ENCODE measurements around the gene ADGRV1.

The ADGRV1 gene

DNA sequence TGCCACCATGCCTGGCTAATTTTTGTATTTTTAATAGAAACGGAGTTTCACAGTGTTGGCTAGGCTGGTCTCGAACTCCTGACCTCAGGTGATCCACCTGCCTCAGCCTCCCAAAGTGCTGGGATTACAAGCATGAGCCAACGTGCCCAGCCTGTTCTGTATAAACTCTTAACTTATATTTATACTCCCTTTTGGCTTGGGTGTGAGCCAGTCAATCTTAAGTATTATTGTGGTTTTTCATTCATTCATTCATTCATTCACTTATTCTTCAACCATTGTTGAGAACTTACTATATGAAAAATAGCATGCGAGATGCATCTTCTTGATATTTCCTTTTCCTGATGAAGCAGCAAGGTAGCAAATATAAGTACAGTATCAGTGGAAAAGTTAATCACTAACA is 132.9 kb downstream of the ADGRV1 start:
- no peaks in the 10 kb centered on the region for H3K4me1 ChIP-seq (ENCODE audit: control insufficient read depth, insufficient read depth, low read length)
- no peak overlapping the region for H3K4me3 ChIP-seq (ENCODE audit: low read length)
- no peaks in the 10 kb centered on the region for H3K9me3 ChIP-seq (ENCODE audit: control insufficient read depth, low read length)
- DNase-seq (ENCODE audit: low read depth) = no peak
- H3K36me3 ChIP-seq (ENCODE audit: control insufficient read depth, insufficient read depth, low read length, severe bottlenecking) = no peaks in the 10 kb centered on the region
- H3K27me3 ChIP-seq (replicated peaks; ENCODE audit: control insufficient read depth, insufficient read depth, low read length) = no peaks in the 10 kb centered on the region
- H3K9ac ChIP-seq (ENCODE audit: low read length) = no peak overlapping the region

DNA sequence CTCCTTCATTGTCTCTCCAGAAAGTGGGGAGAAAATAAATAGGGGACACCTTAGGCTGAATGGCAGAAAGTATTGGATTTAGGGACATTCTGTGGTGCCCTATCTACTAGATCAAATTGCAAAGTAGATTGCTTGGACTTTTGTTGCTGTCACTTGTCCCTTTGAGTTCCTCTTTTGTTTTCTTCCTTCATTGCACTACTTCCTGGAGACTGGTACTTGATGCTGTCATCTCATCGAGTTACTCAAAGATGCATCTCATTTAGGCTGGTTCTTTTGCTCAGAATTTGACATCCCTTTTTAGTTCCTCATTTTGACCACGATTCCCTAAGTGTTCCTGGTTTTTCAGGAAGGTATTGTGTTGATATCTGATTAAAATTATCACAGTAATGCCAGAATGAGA is 137.6 kb downstream of the ADGRV1 start:
- no peak overlapping the region for H3K4me3 ChIP-seq (ENCODE audit: low read length)
- no peak overlapping the region for H3K9ac ChIP-seq (ENCODE audit: low read length)
- H3K4me1 ChIP-seq (ENCODE audit: control insufficient read depth, insufficient read depth, low read length) = no peaks in the 10 kb centered on the region
- H3K27me3 ChIP-seq (replicated peaks; ENCODE audit: control insufficient read depth, insufficient read depth, low read length) = no peaks in the 10 kb centered on the region
- no peak for DNase-seq (ENCODE audit: low read depth)
- H3K9me3 ChIP-seq (ENCODE audit: control insufficient read depth, low read length) = no peaks in the 10 kb centered on the region
- no peaks in the 10 kb centered on the region for H3K36me3 ChIP-seq (ENCODE audit: control insufficient read depth, insufficient read depth, low read length, severe bottlenecking)

DNA sequence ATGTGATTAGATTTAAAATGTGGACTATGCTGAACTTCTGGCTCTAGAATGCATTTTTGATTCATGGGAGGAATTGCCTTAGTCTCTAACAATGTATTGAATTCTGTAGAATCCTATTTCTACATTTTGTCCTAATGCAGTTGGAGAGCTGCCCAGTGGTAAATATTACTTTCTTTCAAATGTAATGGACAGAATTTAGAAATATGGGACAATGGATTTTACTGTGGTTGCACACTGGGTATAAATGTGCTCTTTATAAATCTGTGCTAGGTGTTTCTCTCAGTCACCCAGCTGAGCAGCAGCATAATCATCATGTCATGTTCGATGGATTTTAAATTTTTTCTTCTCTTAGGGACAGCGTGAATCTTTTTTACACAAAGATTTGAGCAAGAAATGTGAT is 141.7 kb downstream of the ADGRV1 start:
- no peaks in the 10 kb centered on the region for H3K36me3 ChIP-seq (ENCODE audit: control insufficient read depth, insufficient read depth, low read length, severe bottlenecking)
- no peak overlapping the region for H3K9ac ChIP-seq (ENCODE audit: low read length)
- no peak for DNase-seq (ENCODE audit: low read depth)
- H3K27me3 ChIP-seq (replicated peaks; ENCODE audit: control insufficient read depth, insufficient read depth, low read length) = peaks cover 3% of the 10 kb centered on the region
- H3K4me3 ChIP-seq (ENCODE audit: low read length) = no peak overlapping the region
- H3K4me1 ChIP-seq (ENCODE audit: control insufficient read depth, insufficient read depth, low read length) = no peaks in the 10 kb centered on the region
- no peaks in the 10 kb centered on the region for H3K9me3 ChIP-seq (ENCODE audit: control insufficient read depth, low read length)

- Histone ChIP-seq H3K36me3 (ENCODE audit: control insufficient read depth, insufficient read depth, low read length, severe bottlenecking) (no peaks in the 10 kb centered on the region), H3K27me3 (replicated peaks; ENCODE audit: control insufficient read depth, insufficient read depth, low read length) (peaks cover 3% of the 10 kb centered on the region), H3K9ac (ENCODE audit: low read length) (no peak overlapping the region), H3K9me3 (ENCODE audit: control insufficient read depth, low read length) (no peaks in the 10 kb centered on the region), H3K4me1 (ENCODE audit: control insufficient read depth, insufficient read depth, low read length) (no peaks in the 10 kb centered on the region), H3K4me3 (ENCODE audit: low read length) (no peak overlapping the region)
- no peak for DNase-seq (ENCODE audit: low read depth)
Measured at GRCh38 chr5:90703932-90704331, 145.3 kb downstream of the ADGRV1 start.

- H3K27me3 ChIP-seq (replicated peaks; ENCODE audit: control insufficient read depth, insufficient read depth, low read length) = peaks cover 3% of the 10 kb centered on the region
- H3K4me3 ChIP-seq (ENCODE audit: low read length) = no peak overlapping the region
- no peaks in the 10 kb centered on the region for H3K9me3 ChIP-seq (ENCODE audit: control insufficient read depth, low read length)
- no peak overlapping the region for H3K9ac ChIP-seq (ENCODE audit: low read length)
- H3K4me1 ChIP-seq (ENCODE audit: control insufficient read depth, insufficient read depth, low read length) = no peaks in the 10 kb centered on the region
- no peak for DNase-seq (ENCODE audit: low read depth)
- H3K36me3 ChIP-seq (ENCODE audit: control insufficient read depth, insufficient read depth, low read length, severe bottlenecking) = no peaks in the 10 kb centered on the region
Measured at GRCh38 chr5:90707698-90708097, 149.1 kb downstream of the ADGRV1 start.

DNA sequence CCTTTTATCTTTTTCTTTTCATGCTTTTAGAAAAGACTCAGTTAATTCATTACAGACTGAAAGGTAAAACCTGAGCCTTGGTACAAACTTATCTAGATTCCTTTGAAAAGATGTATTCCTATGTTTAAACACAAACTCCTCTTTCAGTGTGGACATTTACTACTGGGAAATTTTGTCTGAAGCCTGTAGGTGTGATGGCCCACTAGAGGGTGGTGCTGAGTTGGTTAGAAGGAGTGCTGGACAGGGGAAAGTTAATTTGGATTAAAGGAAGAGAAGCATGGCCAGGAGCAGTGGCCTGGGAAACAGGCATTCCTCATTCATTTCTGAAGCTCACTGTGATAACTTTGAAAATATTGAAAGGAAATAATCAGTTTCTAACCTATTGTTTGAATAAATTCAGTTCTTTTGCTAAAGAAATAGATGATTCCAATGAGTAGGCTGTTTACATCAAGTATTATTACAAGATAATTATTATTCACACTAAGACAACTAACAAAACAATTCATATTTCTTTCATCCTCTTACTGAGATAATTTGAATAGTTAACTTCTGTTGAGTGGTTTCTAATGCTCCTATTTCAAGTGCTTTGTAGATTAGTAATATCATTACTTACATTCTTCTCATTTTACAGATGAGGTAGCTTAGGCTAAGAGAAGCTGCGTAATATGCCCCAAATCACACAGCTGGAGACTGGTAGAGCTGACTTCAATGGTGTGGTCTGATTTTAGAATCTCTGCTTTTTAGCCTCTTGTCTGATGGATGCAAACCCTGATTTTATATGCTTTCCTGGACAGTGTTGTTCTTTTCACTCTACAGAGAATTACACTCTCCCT is 150.9 kb downstream of the ADGRV1 start:
- Histone ChIP-seq H3K4me3 (ENCODE audit: low read length) (no peak overlapping the region), H3K9me3 (ENCODE audit: control insufficient read depth, low read length) (no peaks in the 10 kb centered on the region), H3K9ac (ENCODE audit: low read length) (no peak overlapping the region), H3K4me1 (ENCODE audit: control insufficient read depth, insufficient read depth, low read length) (no peaks in the 10 kb centered on the region), H3K36me3 (ENCODE audit: control insufficient read depth, insufficient read depth, low read length, severe bottlenecking) (no peaks in the 10 kb centered on the region), H3K27me3 (replicated peaks; ENCODE audit: control insufficient read depth, insufficient read depth, low read length) (no peaks in the 10 kb centered on the region)
- DNase-seq (ENCODE audit: low read depth) = peak; percentile 64

DNA sequence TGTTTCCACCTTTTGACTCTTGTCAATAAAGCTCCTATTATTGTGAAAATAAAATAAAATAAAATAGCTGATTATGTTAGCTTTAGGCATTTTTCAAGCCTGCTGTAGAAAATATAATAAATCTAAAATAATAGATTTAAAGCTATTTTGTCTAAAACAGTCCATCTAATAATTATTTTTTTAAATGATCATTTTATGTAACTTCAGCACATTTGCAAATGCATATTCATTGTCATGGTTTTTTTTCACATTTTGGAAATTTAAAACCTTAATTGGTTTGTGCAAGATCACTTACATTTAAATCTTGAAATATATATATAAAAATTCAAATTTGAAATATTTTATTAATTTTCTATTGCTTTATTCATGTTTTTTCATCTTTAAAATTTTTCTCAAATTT is 159.8 kb downstream of the ADGRV1 start:
- no peak overlapping the region for H3K4me3 ChIP-seq (ENCODE audit: low read length)
- H3K36me3 ChIP-seq (ENCODE audit: control insufficient read depth, insufficient read depth, low read length, severe bottlenecking) = no peaks in the 10 kb centered on the region
- H3K4me1 ChIP-seq (ENCODE audit: control insufficient read depth, insufficient read depth, low read length) = no peaks in the 10 kb centered on the region
- H3K9me3 ChIP-seq (ENCODE audit: control insufficient read depth, low read length) = no peaks in the 10 kb centered on the region
- no peak for DNase-seq (ENCODE audit: low read depth)
- H3K27me3 ChIP-seq (replicated peaks; ENCODE audit: control insufficient read depth, insufficient read depth, low read length) = no peaks in the 10 kb centered on the region
- H3K9ac ChIP-seq (ENCODE audit: low read length) = no peak overlapping the region

DNA sequence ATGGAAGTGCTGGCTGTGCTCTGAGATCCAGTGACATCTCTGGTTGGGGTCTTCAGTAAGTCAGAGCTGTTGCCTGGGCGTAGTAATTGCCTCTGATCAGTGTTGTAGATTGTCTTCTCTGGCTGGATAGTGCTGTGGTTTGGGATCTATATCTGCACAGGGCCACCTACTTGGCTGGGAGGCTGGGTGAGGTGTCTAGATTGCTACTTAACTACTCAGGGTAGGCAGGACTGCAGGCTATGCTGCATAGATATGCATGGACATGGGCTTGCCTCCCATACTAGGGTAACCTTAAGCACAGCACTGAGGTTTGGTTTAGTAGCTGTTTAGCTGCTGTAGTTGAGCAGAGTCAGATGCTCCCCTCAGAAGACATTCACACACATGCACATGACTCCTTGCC is 181.0 kb downstream of the ADGRV1 start:
- peaks cover 16% of the 10 kb centered on the region for H3K9me3 ChIP-seq (ENCODE audit: control insufficient read depth, low read length)
- no peak for DNase-seq (ENCODE audit: low read depth)
- no peaks in the 10 kb centered on the region for H3K4me1 ChIP-seq (ENCODE audit: control insufficient read depth, insufficient read depth, low read length)
- no peaks in the 10 kb centered on the region for H3K27me3 ChIP-seq (replicated peaks; ENCODE audit: control insufficient read depth, insufficient read depth, low read length)
- H3K9ac ChIP-seq (ENCODE audit: low read length) = no peak overlapping the region
- no peaks in the 10 kb centered on the region for H3K36me3 ChIP-seq (ENCODE audit: control insufficient read depth, insufficient read depth, low read length, severe bottlenecking)
- no peak overlapping the region for H3K4me3 ChIP-seq (ENCODE audit: low read length)

DNA sequence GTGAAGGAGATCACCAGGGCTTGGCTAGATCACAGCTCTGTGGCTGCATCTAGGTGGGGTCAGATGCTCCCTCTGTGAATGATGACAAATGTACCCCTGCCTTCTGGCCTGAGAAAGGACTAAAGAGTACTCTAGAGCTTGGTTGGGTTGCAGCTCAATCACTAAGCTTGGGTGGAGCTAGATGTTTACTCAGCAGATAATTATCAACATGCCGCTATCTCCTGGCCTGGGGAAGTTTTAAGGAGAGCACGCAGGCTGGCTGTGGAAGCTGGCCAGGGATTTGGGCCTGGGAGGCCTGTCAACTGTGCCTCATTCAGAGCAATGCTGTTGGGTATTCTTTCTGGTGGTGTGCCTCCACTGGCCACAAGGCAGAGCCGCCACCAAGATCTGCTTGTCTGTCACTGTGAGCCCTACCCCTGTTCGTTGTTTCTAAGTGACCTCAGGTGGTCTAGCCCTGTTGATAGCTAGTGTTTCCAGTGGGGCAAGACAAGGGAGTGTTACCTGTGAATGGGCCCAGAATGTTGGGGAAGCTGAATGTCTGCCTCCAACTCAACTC is 181.7 kb downstream of the ADGRV1 start:
- Histone ChIP-seq H3K4me3 (ENCODE audit: low read length) (no peak overlapping the region), H3K4me1 (ENCODE audit: control insufficient read depth, insufficient read depth, low read length) (no peaks in the 10 kb centered on the region), H3K9me3 (ENCODE audit: control insufficient read depth, low read length) (peaks cover 16% of the 10 kb centered on the region), H3K9ac (ENCODE audit: low read length) (no peak overlapping the region), H3K27me3 (replicated peaks; ENCODE audit: control insufficient read depth, insufficient read depth, low read length) (no peaks in the 10 kb centered on the region), H3K36me3 (ENCODE audit: control insufficient read depth, insufficient read depth, low read length, severe bottlenecking) (no peaks in the 10 kb centered on the region)
- DNase-seq (ENCODE audit: low read depth) = no peak

DNA sequence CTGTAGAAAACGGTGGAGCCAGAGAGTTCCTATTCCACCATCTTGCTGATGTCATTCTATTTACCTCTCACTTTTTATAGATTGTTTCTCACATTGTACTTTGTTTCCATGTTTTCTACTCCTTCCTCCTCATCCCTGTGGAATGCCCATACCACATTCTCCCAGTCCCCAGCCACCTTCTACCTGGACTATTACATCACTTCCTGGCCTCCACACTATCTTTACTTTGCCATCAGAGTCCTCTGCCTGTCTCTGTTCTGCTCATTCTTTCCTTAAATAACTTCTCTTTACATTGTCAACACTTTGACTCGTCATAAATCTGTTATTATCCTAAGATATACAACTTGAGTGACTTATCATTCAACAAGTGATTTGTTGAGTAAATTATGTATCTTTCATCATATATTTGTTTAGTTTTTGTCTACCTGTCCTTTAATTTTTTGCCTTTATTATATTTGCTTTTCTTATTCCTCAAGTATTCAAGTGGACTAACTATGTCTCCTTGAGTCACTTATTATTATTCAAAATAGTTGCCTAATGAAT is 182.5 kb downstream of the ADGRV1 start:
- no peaks in the 10 kb centered on the region for H3K27me3 ChIP-seq (replicated peaks; ENCODE audit: control insufficient read depth, insufficient read depth, low read length)
- DNase-seq (ENCODE audit: low read depth) = no peak
- H3K4me3 ChIP-seq (ENCODE audit: low read length) = no peak overlapping the region
- no peak overlapping the region for H3K9ac ChIP-seq (ENCODE audit: low read length)
- H3K4me1 ChIP-seq (ENCODE audit: control insufficient read depth, insufficient read depth, low read length) = no peaks in the 10 kb centered on the region
- H3K9me3 ChIP-seq (ENCODE audit: control insufficient read depth, low read length) = peaks cover 20% of the 10 kb centered on the region
- no peaks in the 10 kb centered on the region for H3K36me3 ChIP-seq (ENCODE audit: control insufficient read depth, insufficient read depth, low read length, severe bottlenecking)

- Histone ChIP-seq H3K36me3 (ENCODE audit: control insufficient read depth, insufficient read depth, low read length, severe bottlenecking) (no peaks in the 10 kb centered on the region), H3K4me1 (ENCODE audit: control insufficient read depth, insufficient read depth, low read length) (no peaks in the 10 kb centered on the region), H3K27me3 (replicated peaks; ENCODE audit: control insufficient read depth, insufficient read depth, low read length) (no peaks in the 10 kb centered on the region), H3K4me3 (ENCODE audit: low read length) (no peak overlapping the region), H3K9me3 (ENCODE audit: control insufficient read depth, low read length) (peaks cover 9% of the 10 kb centered on the region), H3K9ac (ENCODE audit: low read length) (no peak overlapping the region)
- no peak for DNase-seq (ENCODE audit: low read depth)
Measured at GRCh38 chr5:90746119-90746518, 187.5 kb downstream of the ADGRV1 start.

Measured in adipocyte (in vitro differentiated cells).